Suppressor macrophage treated with lipopolysaccharide for 1 hour (primary cell): Measurements from ENCODE around the gene SENP7.
A peak's percentile ranks its signal among the peaks of the same experiment; 100 is the strongest.
"Not testable (repeated sequence)": the region's sequence is repeated elsewhere in the genome, so short reads cannot be mapped to it uniquely, and the experiment has no call there.

Experiments used
- DNase-seq, 3 donors: peaks; one replicate each; pipeline ENCODE4 v3.0.0-alpha.2; 2020 to 2022

Gene SENP7

GRCh38 chr3:101325393-101326134, 187.4 kb downstream of the SENP7 start:
- DNase-seq = no peak

- DNase-seq = no peak
Observed at GRCh38 chr3:101320475-101320874, 192.5 kb downstream of the SENP7 start, which contains the start of gene IMPG2. IMPG2 (minus strand) TSS chr3:101320575; CDS start chr3:101320372, 203 bp downstream.

GRCh38 chr3:101319531-101319930, 193.5 kb downstream of the SENP7 start:
- no peak for DNase-seq

GRCh38 chr3:101312545-101312944, 200.5 kb downstream of the SENP7 start:
- no peak for DNase-seq

GRCh38 chr3:101311676-101312075, 201.3 kb downstream of the SENP7 start:
- DNase-seq = no peak

GRCh38 chr3:101310978-101311375, 202.0 kb downstream of the SENP7 start:
- DNase-seq = no peak

GRCh38 chr3:101308147-101308772, 204.8 kb downstream of the SENP7 start:
- not testable (repeated sequence) for DNase-seq

- DNase-seq = no peak
Observed at GRCh38 chr3:101303836-101304235, 209.2 kb downstream of the SENP7 start.

GRCh38 chr3:101303089-101303731, 209.8 kb downstream of the SENP7 start:
- peak in 1 of 3 donors; percentile 5 for DNase-seq

- DNase-seq = no peak
Observed at GRCh38 chr3:101300073-101300472, 212.9 kb downstream of the SENP7 start.

- DNase-seq = peak in 1 of 3 donors; percentile 0
Observed at GRCh38 chr3:101292027-101292426, 221.0 kb downstream of the SENP7 start.

GRCh38 chr3:101288294-101288693, 224.7 kb downstream of the SENP7 start:
- no peak for DNase-seq

GRCh38 chr3:101284757-101285156, 228.3 kb downstream of the SENP7 start:
- no peak for DNase-seq

GRCh38 chr3:101281521-101282030, 231.4 kb downstream of the SENP7 start:
- no peak for DNase-seq

- no peak for DNase-seq
Observed at GRCh38 chr3:101279765-101280385, 233.1 kb downstream of the SENP7 start.

GRCh38 chr3:101279162-101279561, 233.8 kb downstream of the SENP7 start:
- no peak for DNase-seq

GRCh38 chr3:101278727-101279126, 234.3 kb downstream of the SENP7 start:
- no peak for DNase-seq
